Neural cell (in vitro differentiated cells): ENCODE results near the gene CNOT11. TPM values are rescaled to one million over a fixed set of nuclear protein-coding genes. Genes with fewer than 3 reads are reported as not detected.
A peak's percentile ranks its signal among the peaks of the same experiment; 100 is the strongest.

Experiments used
- H2AFZ ChIP-seq: fragments of 200-600, 300-800 bp; sonication (generic), shearing (Covaris generic); 2 replicates; pipeline ENCODE4 v1.6.0; 2014; ENCODE audit warnings: low read depth, mild to moderate bottlenecking, antibody characterized with exemption, low read length, moderate library complexity
- H3F3A ChIP-seq: fragments of 200-600 bp; shearing (Covaris generic); 2 replicates; pipeline ENCODE4 v1.6.1; 2016; ENCODE audit warnings: mild to moderate bottlenecking, moderate library complexity, mixed read lengths, antibody characterized with exemption, low read length; ENCODE audit not compliant: insufficient read depth, poor library complexity, severe bottlenecking
- H3K27ac ChIP-seq: fragments of 200-600, 300-800 bp; sonication (generic), shearing (Covaris generic); 2 replicates; pipeline ENCODE4 v1.5.1; 2014; ENCODE audit warnings: mild to moderate bottlenecking, low read length, moderate library complexity
- H3K27me3 ChIP-seq: fragments of 300-800, 200-600 bp; sonication (generic), shearing (Covaris generic); 2 replicates; pipeline ENCODE4 v1.6.0; 2014; ENCODE audit warnings: mild to moderate bottlenecking, low read depth, low read length, moderate library complexity; ENCODE audit not compliant: insufficient read depth
- H3K36me3 ChIP-seq: fragments of 300-800, 200-600 bp; sonication (generic), shearing (Covaris generic); 2 replicates; pipeline ENCODE4 v1.5.1; 2014; ENCODE audit warnings: mild to moderate bottlenecking, antibody characterized with exemption, low read length, moderate library complexity; ENCODE audit not compliant: insufficient read depth
- H3K4me2 ChIP-seq: fragments of 300-800, 200-600 bp; sonication (generic), shearing (Covaris generic); 2 replicates; pipeline ENCODE4 v1.6.0; 2014; ENCODE audit warnings: mild to moderate bottlenecking, low read length
- H3K4me3 ChIP-seq: fragments of 300-800, 200-600 bp; sonication (generic), shearing (Covaris generic); 2 replicates; pipeline ENCODE4 v1.5.1; 2014; ENCODE audit warnings: mild to moderate bottlenecking, low read length, moderate library complexity
- H3K79me2 ChIP-seq: fragments of 200-600 bp; shearing (Covaris generic); replicated peaks from 2 replicates; pipeline ENCODE4 v1.6.0; 2014; ENCODE audit warnings: mild to moderate bottlenecking, low read length, moderate library complexity; ENCODE audit not compliant: insufficient read depth
- H3K9ac ChIP-seq: fragments of 300-800, 200-600 bp; sonication (generic), shearing (Covaris generic); 2 replicates; pipeline ENCODE4 v1.6.1; 2016; ENCODE audit warnings: mild to moderate bottlenecking, low read length, mixed read lengths
- H3K9me2 ChIP-seq: fragments of 200-600 bp; shearing (Covaris generic); 2 replicates; pipeline ENCODE4 v1.6.1; 2016; ENCODE audit warnings: mild to moderate bottlenecking, low read length, mixed read lengths; ENCODE audit not compliant: insufficient read depth
- H3K9me3 ChIP-seq: fragments of 200-600, 300-800 bp; sonication (generic), shearing (Covaris generic); 2 replicates; pipeline ENCODE4 v1.6.1; 2016; ENCODE audit warnings: mild to moderate bottlenecking, mixed run types, low read length, moderate library complexity, mixed read lengths
- H4K20me1 ChIP-seq: fragments of 200-600 bp; shearing (Covaris generic); 2 replicates; pipeline ENCODE4 v1.6.1; 2016; ENCODE audit warnings: mild to moderate bottlenecking, mixed run types; ENCODE audit not compliant: insufficient read depth
- CTCF ChIP-seq: fragments of 450-650 bp; IDR thresholded peaks from 2 replicates; pipeline ENCODE4 v1.5.1; 2014; ENCODE audit warnings: antibody characterized with exemption, mild to moderate bottlenecking, moderate library complexity; ENCODE audit not compliant: poor library complexity, severe bottlenecking
- EP300 ChIP-seq: fragments of 450-650 bp; conservative IDR thresholded peaks from 2 replicates; pipeline ENCODE4 v1.6.1; 2014; ENCODE audit warnings: antibody characterized with exemption, mild to moderate bottlenecking, moderate library complexity; ENCODE audit not compliant: poor library complexity, severe bottlenecking
- EZH2 ChIP-seq: fragments of 200-600, 300-800 bp; shearing (Covaris generic), sonication (generic); IDR thresholded peaks from 2 replicates; pipeline ENCODE4 v1.6.1; 2014; ENCODE audit warnings: antibody characterized with exemption, low read length, borderline replicate concordance, mild to moderate bottlenecking; ENCODE audit not compliant: insufficient read depth, poor library complexity, severe bottlenecking
- MXI1 ChIP-seq: fragments of 450-650 bp; conservative IDR thresholded peaks from 2 replicates; pipeline ENCODE4 v1.6.1; 2014; ENCODE audit warnings: antibody characterized with exemption, mild to moderate bottlenecking; ENCODE audit not compliant: poor library complexity, severe bottlenecking
- POLR2AphosphoS5 ChIP-seq: IDR thresholded peaks from 2 replicates; pipeline ENCODE4 v1.6.1; 2012
- RAD21 ChIP-seq: fragments of 450-650 bp; conservative IDR thresholded peaks from 2 replicates; pipeline ENCODE4 v1.6.1; 2014; ENCODE audit warnings: antibody characterized with exemption, mild to moderate bottlenecking, moderate library complexity
- REST ChIP-seq: IDR thresholded peaks from 2 replicates; pipeline ENCODE4 v1.6.1; 2012; ENCODE audit warnings: borderline replicate concordance
- SMC3 ChIP-seq: fragments of 450-650 bp; conservative IDR thresholded peaks from 2 replicates; pipeline ENCODE4 v1.6.1; 2014; ENCODE audit warnings: antibody characterized with exemption, mild to moderate bottlenecking, moderate library complexity; ENCODE audit not compliant: poor library complexity
- TAF1 ChIP-seq: IDR thresholded peaks from 2 replicates; pipeline ENCODE4 v1.6.1; 2012; ENCODE audit warnings: low read depth
- polyA plus RNA-seq: library from polyadenylated mRNA; depleted of rRNA; stranded (reverse); fragments of >200 nt; gene quantifications from 2 replicates; pipeline ENCODE4 v1.2.3, GENCODE V29; 2014

CNOT11 gene
- polyA plus RNA-seq, 1 donor from 2014 or later = 35.2 TPM

DNA sequence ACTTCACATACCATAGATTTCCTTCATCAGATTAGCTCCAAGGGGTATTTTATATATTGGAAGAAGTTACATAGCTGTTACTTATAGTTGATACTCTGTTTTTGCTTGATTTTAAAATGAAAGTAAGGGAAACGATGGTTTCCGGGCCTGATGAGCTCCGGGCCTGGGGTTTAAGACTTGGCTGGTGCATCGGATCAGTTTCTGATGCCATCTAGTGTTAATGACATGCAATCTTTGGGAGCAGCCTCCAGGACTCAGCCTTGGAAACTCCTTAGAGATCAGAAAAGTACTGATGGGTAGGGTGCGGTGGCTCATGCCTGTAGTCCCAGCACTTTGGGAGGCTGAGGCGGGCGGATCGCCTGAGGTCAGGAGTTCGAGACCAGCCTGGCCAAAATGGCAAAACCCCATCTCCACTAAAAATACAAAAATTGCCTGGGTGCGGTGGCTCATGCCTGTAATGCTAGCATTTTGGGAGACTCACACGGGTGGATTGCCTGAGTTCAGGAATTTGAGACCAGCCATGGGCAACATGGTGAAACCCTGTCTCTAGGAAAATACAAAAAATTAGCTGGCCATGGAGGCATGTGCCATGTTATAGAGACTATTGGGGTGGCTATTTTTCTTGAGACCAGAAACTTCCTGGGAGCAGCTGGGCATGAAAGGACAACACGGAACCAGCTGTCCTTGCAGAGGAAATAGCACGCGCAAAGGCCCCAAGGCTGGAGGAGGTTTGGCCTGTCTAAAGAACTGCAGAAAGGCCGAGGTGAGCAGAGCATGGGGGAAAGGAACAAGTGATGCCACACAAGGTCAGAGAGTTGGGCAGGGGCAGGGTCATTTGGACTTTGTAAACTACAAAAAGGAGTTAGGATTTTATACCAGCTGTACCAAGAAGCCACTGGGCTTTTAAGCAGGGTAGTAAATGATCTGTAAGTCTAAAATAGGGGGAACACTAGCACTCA is 46.9 kb upstream of the CNOT11 start:
- no peak overlapping the region for H2AFZ ChIP-seq
- H3K27me3 ChIP-seq = no peaks in the 10 kb centered on the region
- H3K4me3 ChIP-seq = no peak overlapping the region
- H3K36me3 ChIP-seq = no peaks in the 10 kb centered on the region
- H3K9me3 ChIP-seq = peaks cover 5% of the 10 kb centered on the region
- no peaks in the 10 kb centered on the region for H4K20me1 ChIP-seq
- H3F3A ChIP-seq = no peaks in the 10 kb centered on the region
- no peak overlapping the region for H3K9ac ChIP-seq
- H3K27ac ChIP-seq = no peak overlapping the region
- H3K4me2 ChIP-seq = no peak overlapping the region
- H3K79me2 ChIP-seq = no peaks in the 10 kb centered on the region
- no peaks in the 10 kb centered on the region for H3K9me2 ChIP-seq
- peak; percentile 71 for TF ChIP-seq CTCF
- no peak for TF ChIP-seq POLR2AphosphoS5
- peak; percentile 72 for TF ChIP-seq RAD21
- TF ChIP-seq TAF1 = no peak
- TF ChIP-seq EP300 = no peak
- no peak for TF ChIP-seq REST
- TF ChIP-seq SMC3 = peak; percentile 81
- TF ChIP-seq MXI1 = no peak
- no peak for TF ChIP-seq EZH2

GRCh38 chr2:101208830-101209229 is 43.9 kb upstream of the CNOT11 start:
- H4K20me1 ChIP-seq = no peaks in the 10 kb centered on the region
- no peak overlapping the region for H2AFZ ChIP-seq
- H3F3A ChIP-seq = no peaks in the 10 kb centered on the region
- H3K9me2 ChIP-seq = no peaks in the 10 kb centered on the region
- H3K9ac ChIP-seq = no peak overlapping the region
- H3K9me3 ChIP-seq = peaks cover 5% of the 10 kb centered on the region
- no peak overlapping the region for H3K4me2 ChIP-seq
- no peak overlapping the region for H3K27ac ChIP-seq
- no peaks in the 10 kb centered on the region for H3K36me3 ChIP-seq
- no peaks in the 10 kb centered on the region for H3K79me2 ChIP-seq
- TF ChIP-seq POLR2AphosphoS5 = no peak
- no peak for TF ChIP-seq TAF1
- TF ChIP-seq RAD21 = no peak
- TF ChIP-seq MXI1 = no peak
- TF ChIP-seq EZH2 = no peak
- TF ChIP-seq CTCF = no peak
- TF ChIP-seq EP300 = no peak
- TF ChIP-seq SMC3 = no peak
- TF ChIP-seq REST = no peak
- H3K27me3 ChIP-seq = no peaks in the 10 kb centered on the region
- H3K4me3 ChIP-seq = no peak overlapping the region
